ENCODE data around the gene SLC5A12.

The SLC5A12 gene, protein sequence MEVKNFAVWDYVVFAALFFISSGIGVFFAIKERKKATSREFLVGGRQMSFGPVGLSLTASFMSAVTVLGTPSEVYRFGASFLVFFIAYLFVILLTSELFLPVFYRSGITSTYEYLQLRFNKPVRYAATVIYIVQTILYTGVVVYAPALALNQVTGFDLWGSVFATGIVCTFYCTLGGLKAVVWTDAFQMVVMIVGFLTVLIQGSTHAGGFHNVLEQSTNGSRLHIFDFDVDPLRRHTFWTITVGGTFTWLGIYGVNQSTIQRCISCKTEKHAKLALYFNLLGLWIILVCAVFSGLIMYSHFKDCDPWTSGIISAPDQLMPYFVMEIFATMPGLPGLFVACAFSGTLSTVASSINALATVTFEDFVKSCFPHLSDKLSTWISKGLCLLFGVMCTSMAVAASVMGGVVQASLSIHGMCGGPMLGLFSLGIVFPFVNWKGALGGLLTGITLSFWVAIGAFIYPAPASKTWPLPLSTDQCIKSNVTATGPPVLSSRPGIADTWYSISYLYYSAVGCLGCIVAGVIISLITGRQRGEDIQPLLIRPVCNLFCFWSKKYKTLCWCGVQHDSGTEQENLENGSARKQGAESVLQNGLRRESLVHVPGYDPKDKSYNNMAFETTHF

DNA sequence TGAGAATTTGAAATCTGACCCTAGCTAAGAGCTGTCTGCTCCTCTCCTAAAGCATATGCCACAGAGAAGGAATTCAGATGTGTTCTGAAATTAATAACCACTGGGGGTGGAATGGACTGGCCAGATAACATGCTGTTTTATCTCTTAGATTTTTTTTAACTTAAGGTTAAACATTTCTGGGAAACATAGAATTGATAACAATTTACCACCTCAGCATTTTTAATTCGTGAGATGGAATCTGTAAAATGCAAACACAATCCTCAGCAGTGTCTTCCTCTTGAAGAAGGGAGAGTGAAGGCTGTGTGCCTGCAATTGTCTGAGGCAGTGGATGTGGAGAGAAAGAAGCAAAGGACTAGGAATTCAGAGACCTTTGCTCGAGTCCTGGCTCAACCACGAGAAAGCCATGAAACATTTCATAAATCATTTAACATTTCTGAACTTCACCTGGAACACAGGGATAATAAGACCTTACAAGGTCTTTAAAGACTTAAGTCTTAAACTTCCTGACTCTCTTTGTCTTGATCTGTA, at the start of gene SLC5A12:
Gene SLC5A12 (minus strand): TSS at position 113 of the 528 bp plus-strand sequence. CDS start 346 bp downstream, outside the sequence.
- no peak for FAIRE-seq

DNA sequence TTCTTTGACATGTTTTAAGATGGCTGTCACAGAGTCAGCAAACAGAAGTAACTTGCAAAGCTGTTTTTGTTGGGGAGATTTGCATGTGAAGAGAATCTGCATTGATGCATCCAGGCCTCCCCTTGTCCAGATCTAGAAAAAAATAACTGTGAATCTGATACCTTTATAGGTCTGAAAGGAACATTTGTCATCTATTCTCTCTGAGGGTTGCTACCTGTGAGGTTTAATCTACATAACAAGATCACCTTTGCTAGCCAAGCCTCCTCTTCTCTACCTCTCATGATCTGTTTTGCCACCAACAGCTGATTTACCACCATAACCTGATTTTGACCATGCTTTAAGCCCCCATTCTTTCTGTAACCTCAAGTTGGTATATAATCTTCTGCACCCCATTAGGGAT, 47.2 kb upstream of the SLC5A12 start:
- no peak for FAIRE-seq

DNA sequence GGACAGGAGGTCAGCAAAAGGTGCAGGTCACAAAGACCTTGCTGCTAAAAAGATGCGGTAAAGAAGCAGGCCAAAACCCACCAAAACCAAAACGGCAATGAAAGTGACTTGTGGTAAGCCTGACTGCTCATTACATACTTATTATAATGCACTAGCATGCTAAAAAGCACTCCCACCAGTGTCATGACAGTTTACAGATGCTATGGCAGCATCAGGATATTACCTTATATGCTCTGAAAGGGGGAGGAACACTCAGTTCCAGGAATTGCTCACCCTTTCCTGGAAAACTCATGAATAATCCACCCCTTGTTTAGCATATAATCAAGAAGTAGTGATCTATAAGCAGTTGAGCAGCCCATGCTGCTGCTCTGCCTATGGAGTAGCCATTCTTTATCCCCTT, 45.2 kb upstream of the SLC5A12 start:
- no peak for FAIRE-seq

DNA sequence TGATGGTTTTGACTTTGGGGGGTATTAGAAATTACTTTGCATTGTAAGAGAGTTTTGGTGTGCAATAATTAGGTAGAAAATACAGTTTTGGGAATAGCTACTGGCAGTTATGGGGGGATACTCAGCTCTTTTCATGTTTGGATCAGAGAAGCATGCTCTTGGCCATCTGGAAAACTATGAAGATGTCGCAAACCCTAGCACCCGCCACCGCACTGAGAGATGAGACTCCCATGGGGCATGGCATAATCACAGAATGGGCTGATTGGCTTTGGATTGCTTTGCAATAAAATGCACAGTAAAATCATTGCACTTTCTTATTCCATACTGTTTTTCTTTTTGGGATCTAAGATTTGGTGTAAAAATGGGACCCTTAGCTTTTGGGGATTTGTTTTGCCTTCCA, 43.5 kb upstream of the SLC5A12 start:
- no peak for FAIRE-seq

DNA sequence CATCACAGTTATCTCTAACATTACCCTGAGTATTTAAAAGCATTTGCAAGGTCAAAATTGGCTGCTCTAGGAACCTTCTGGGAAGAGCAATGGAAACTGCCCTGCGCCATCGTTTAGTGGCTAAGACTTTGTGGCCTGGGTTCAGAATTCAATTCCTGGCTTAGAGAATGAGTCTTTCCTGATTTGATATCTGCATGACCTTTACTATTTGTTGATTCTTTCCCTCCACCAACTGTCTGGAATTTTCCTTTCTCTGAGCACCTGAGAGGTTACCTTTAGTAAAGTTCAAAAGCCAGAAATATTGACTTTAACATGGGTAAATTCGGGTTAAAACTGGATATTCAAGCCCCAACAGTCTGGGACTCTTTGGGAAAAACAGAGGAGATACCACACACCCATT, 43.0 kb upstream of the SLC5A12 start:
- FAIRE-seq = no peak

DNA sequence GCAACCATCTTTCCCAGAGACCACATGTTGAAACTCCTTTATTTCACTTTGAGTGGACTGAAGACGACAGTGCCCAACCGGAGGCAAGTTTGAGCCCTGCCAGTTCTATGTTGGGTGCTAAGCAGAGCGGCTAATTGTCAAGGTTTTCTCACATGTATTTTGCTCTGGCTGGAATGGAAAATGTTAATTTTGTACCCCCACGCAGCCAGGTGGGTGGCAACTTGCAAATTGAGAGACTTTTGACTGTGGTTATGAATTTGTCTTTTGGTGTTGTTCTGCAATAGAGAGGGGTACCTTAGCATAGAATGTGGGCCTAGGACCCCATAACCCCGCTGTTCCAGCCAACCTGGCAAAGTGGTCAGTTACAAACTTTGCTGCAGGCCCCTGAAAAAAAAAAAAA, 42.5 kb upstream of the SLC5A12 start:
- no peak for FAIRE-seq

DNA sequence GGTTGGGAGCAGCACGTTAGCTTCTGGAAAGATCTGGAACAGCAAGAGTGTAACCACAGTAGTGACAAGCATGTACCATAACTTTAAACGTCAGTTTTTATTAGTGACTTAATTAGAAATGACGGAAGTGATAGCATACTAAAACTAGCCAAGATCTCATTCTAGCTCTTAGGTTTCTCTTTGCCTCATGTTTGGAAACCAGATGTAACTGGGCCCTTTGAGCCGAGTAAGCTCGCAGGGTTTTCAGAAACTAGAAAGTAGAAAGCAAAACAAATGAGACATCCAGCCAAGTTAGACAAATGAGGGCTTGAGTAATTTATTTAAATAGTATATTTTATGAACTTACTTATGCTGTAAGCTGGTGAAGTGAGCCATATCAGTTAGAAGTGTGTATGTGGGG, 40.2 kb upstream of the SLC5A12 start:
- no peak for FAIRE-seq

DNA sequence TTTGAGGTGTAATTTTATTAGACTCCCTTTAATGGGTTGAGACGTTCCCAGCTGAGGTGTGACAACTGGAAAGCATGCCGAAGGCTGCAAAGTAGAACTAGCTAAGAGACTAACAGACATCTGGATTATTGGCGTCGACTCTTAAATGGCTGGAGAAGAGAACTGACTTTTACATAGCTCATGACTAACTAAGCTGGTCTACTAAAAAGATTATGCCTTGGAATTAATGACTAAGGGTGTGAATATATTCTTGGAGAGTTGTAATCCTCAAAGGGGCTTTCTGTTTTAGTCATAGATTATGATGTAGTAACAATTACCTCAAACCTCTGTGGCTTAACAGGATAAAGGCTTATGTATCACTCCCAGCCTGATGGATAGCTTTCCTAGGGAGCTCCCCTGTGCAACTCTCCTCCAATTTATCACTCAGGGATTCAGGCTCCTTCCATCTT, 39.5 kb upstream of the SLC5A12 start:
- FAIRE-seq = no peak

DNA sequence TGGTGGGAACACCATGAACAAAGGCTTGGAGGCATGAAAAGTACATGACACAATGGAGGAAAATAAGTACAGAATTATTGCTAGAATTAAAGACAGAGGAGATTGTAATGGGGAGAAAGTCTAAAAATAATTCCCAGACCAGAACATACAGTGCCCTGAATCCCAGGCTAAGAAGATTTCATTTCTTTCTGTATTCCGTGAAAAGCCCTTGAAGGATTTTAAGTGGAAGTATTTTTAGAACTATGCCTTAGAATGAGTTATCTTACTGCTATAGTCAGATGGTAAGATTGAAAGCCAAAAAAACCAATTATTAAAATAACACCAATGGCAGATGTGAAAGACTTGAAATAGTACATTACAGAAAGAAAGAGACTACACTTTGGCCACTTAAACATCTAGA, 36.1 kb upstream of the SLC5A12 start:
- FAIRE-seq = no peak

DNA sequence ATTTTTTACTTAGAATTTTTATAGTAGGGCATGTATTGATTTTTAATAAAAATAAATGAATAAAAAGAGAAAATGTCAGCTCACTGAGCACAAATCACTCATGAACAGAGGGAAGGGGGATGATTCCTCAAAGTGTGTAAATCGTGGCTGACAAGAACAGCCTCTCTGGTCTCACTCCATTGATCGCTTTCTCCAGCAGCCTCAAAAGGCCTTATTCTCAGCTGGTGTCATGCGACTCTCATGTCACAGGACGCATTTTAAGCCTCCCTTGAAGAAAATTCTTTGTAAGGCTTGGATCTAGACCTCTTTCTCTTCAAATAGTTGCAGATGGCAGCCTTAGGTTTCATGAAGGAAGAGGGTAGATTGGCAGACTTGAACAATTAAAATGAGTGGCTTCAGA, 33.9 kb upstream of the SLC5A12 start:
- FAIRE-seq = no peak

DNA sequence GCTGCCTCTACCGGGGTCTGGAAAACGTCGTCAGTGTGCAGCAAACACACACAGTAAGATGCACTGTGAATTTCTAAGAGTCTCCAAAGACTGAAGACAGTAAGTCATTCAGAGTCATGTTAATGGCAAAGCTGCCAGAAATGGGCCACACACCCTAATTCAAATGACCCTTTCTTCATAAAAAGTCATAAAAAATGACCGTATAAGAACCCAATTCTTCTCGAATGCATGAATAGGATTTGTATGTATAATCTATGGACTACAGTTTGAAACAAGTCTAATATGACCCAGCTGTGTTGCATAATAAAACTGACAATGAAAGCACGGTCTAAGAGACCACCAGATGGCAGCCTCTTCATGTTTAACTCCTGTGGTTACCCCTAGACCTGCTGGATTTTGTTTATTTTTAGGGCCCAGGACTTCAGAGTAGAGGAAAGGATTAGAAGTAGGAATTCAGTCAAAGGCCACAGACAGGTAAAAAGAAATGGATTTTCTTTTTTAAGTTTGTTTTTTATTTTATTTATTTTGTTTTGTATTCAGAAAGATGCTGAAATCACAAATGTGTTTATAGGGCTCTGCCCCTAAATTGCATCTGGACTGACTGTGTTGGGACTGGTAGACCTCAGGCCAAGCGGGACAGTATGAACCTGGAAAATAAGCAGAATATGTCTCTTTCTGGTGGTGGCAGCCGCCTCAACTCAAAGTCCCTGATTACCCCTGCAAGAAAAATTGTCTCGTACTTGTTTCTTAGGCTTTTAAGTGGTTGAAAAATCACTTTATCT, 32.1 kb upstream of the SLC5A12 start:
- FAIRE-seq = peak; percentile 93

DNA sequence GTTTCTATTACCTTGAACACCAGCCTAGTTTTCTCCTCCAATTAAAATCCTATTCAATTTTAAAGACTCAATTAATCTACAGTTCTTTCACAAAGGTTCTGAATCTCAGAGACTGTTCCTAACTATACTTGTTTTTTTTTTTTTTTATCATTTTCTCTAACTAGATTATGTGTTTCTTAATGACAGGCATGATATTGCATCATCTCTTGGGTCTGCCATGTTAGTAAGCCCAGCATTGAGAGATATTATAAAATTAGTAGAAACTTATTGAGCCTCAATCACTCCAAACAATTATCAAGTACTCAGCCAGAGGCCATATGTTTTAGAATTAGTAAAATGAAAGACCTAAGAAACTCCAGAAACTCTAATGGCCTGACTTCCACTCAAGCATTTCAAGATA, 28.1 kb upstream of the SLC5A12 start:
- no peak for FAIRE-seq

DNA sequence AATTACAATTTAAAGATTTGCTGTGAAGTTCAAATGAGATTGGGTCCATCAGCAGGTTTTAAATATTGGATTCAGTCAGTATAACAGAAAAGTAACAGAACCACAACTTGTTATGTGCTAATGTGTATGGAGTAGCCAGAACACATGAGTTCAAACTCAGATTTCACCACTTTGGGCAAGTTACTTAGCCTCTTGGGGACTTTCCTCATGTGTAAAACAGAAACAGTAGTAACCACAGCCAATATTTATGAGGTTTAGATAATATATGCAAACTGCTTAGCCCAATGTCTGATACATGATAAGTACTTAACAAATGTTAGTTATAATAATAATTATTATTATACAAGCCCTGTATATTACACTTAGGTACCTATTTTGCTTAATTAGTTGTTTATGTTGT, 21.8 kb upstream of the SLC5A12 start:
- no peak for FAIRE-seq

DNA sequence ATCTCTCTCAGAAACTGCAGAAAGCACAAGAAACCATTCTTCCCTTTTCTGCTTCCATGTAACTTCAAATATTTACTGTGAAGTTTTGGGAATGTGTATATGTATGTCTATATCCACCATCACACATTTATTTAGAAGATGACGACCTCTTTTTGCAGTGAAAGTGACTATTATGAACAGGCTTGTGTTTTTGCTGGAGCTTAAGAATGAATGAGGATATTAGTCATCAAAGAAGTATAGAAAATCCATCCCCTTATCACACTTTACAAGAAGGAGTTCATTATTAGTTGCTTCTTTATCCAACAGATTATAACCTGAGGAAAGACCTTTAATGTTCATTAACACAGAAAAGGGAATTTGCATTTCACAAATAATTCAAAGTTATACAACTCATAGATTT, 21.1 kb upstream of the SLC5A12 start:
- FAIRE-seq = no peak

DNA sequence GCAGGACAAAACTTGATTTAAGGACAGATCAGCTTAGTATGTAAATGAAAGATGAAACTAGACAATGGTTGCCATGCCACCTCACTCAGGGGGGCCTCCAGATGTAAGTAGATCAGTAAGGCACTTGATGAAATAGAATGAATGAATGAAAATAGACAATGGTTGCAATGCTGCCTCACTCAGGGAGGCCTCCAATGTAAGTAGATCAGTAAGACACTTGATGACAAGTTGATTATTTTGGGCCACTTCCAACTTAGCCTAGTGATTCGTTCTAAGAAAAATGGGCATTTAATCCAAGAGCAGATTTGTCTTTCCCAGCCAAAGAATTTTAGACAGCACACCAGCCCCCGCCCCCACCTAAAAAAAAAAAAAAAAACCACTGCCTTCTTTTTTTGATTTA, 19.2 kb upstream of the SLC5A12 start:
- no peak for FAIRE-seq

DNA sequence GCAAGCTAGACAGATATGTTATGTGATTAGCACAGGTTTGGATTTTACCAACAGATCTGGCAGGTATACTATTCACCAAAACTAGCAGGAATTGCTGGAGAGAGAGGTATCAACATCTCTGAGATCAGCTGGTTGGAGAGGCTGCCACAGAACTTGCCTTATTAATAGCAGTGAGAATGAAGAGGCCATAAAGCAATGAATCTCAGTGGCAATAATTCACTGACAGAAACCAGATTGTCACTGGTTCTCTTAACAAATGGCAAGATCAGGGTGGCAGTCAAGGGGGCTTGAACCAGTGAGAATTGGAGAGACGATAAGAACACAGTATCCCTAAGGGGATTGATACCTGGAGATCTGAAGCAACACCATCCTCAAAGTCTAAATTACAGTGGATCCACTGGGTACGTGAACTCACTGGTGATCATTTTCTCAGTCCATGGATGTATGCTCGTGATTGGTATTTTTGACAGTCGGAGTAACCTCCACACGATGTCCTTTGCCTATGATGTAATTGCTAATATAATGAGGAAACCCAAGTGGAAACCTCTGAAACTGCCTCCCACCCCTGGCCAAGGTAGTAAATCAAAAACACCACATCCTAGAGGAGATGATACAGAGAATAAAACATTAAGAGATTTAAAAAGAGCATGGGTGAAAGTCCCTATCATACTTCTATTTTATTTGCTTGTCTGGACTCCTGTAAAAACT, 17.7 kb upstream of the SLC5A12 start:
- FAIRE-seq = no peak

DNA sequence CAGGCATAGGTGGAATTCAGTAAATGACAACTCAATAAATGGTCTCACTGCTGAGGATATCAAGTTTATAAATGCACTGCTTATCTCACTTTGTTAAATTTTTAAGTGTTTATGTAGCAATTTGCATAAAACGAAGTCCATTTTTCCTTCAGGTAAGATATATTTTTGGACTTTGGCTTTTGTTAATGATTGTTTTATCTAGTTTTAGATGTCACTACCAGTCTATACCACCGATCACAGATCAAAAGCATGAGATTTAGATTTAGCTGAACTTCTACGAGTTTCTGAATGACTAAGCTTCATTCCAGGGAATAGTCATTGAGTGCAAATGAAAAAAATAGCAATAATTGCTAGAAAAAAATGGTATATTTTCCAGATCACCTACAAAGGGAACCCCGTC, 12.8 kb upstream of the SLC5A12 start:
- FAIRE-seq = no peak

DNA sequence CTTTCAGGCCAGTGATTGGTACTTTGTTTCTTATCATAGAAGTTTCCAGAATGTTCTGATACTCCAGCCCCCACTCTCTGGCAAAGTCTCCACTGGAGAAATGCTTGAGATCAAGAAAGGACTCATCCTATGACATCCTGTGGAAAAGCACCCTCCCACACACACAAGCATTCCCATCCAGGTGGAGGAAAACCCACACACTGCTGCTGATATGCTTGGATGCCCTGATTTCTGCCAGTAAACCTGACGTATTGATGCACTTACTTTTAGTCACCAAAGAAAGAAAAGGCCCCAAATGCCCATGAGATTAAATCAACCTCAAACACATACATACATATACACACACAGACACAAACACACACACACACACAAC, 9.2 kb upstream of the SLC5A12 start:
- FAIRE-seq = no peak

DNA sequence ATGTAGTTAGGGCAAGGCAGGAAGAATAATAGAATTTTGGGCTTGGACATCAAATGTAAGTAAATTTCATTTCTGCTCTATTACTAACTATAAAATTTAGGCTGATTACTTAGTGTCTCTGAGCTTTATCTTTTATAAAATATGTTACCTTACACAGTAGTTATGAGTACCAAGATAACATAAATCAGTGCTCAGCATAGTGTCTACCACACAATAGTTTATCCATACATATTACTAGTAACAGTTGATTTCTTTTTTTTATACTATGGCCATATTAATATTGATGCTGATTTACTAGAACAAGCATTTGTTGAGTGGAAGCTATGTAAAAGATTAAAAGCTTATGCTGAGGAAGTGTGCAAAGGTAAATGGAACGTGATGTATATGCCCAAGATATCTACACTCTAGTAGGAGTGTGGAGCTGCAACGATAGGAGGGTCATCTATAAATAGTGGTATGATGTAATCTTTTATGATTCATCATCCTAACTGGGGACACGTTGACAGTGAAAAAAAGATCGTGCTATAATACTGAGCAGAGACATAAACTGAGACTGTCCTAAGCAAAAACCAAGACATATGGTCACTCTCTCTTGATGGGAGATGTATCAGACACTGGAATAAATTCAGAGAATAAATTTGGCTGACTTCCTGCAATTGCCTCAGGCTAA, 8.7 kb upstream of the SLC5A12 start:
- FAIRE-seq = no peak

DNA sequence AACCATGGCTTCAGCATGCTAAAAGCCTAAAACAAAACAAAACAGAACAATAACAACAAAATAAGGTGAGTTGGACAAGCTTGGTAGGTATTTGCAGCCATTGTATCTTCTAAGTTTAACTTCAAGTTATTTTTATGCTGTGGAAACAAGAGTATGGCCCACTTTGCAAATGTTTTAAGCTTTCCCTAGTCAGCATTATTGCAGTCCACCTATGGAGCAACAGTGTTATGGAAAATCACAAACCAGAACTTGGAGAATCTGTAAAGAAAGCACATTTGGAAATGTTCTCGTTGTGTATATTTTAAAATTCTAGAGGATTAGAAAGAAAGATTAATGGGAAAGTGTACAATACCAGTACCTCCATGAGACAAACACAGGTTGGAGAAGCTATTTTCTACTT, 7.4 kb upstream of the SLC5A12 start:
- no peak for FAIRE-seq

DNA sequence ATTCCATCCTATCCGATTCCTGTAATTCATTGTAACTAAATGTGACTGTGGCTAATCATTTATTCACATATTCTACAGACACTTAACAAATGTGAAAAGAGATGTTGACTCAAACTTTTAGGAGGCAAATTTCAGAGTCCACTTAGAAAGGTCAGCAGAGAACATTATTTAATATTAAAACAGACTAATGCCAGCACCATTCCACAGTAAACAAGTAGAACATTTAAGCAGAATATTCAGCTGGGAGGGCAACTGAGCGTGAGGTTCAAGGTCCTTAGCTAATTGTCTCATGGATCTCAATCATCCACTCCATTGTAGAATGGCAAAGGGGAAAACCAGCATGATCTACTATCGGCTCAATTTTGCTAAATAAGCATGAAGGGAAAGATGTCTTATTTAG, 5.1 kb upstream of the SLC5A12 start:
- FAIRE-seq = no peak

DNA sequence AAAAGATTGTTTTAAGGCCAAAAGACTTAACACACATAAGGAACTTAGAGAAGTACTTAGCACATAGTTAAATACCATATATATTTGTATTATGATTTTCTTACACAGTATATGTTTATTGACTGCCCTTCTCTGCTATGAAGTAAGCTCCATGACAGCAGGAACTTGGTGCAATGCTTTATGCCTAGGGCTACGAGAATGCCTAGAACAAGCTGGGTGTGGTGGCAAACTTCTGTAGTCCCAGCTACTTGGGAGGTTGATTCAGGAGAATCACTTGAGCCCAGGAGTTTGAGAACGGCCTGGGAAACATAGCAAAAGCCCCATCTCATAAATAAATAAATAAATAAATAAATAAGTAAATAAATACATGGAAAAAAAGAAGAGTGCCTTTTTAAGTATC, 1.9 kb downstream of the SLC5A12 start:
- no peak for FAIRE-seq
